Hepatocyte (in vitro differentiated cells): Measurements from ENCODE around the gene SCIN.

Experiments used
- CTCF ChIP-seq: fragments of 200-600 bp; sonication (generic); IDR thresholded peaks from 2 replicates; pipeline ENCODE4 v1.5.1; 2016; ENCODE audit warnings: antibody characterized with exemption, mild to moderate bottlenecking; ENCODE audit not compliant: poor library complexity
- EZH2 ChIP-seq: fragments of 200-600 bp; sonication (generic); IDR thresholded peaks from 2 replicates; pipeline ENCODE4 v1.6.1; 2016; ENCODE audit warnings: antibody characterized with exemption, mild to moderate bottlenecking, borderline replicate concordance
- EZH2phosphoT487 ChIP-seq: fragments of 200-600 bp; sonication (generic); IDR thresholded peaks from one replicate; pipeline ENCODE4 v1.6.1; 2018; ENCODE audit warnings: antibody characterized with exemption, mild to moderate bottlenecking, low read depth, moderate library complexity; ENCODE audit not compliant: unreplicated experiment, severe bottlenecking

- no peak for TF ChIP-seq EZH2phosphoT487
- TF ChIP-seq CTCF: no peak
- no peak for TF ChIP-seq EZH2
Observed at GRCh38 chr7:12648704-12649261, 78.3 kb downstream of the SCIN start.
